Lung (tissue), 12 donors: ENCODE results near the gene ATF7IP. TPM values are rescaled to one million over a fixed set of nuclear protein-coding genes. Genes with fewer than 3 reads are reported as not detected.

Source experiments
- ATAC-seq: fragments of 200-7000 bp; cut with Tn5 transposase; one replicate; pipeline ENCODE4 v1.9.1; 2020; ENCODE audit warnings: moderate number of reproducible peaks; ENCODE audit not compliant: insufficient read depth, low FRiP score
- DNase-seq, 3 donors: peaks; one replicate each; pipeline ENCODE4 v3.0.0-alpha.2; 2013 to 2017
- H3K27ac ChIP-seq, 2 donors: one replicate each; pipeline ENCODE4 v1.5.1; 2013; ENCODE audit warnings: mild to moderate bottlenecking in 2 of 2, moderate library complexity in 2 of 2, control low read depth in 1 of 2, inconsistent platforms in 1 of 2, low read depth in 1 of 2, low read length in 1 of 2
- H3K27me3 ChIP-seq, 3 donors: one replicate each; pipeline ENCODE4 v1.5.1; 2013; ENCODE audit warnings: low read length in 2 of 3; ENCODE audit not compliant: control insufficient read depth in 3 of 3, insufficient read depth in 3 of 3
- H3K36me3 ChIP-seq, 4 donors: one replicate each; pipeline ENCODE4 v1.5.1; 2013; ENCODE audit warnings: low read length in 4 of 4, mild to moderate bottlenecking in 1 of 4, moderate library complexity in 1 of 4; ENCODE audit not compliant: control insufficient read depth in 4 of 4, insufficient read depth in 4 of 4
- H3K4me1 ChIP-seq, 5 donors: one replicate each; pipeline ENCODE4 v1.5.1; 2013; ENCODE audit warnings: low read length in 5 of 5, mild to moderate bottlenecking in 2 of 5, moderate library complexity in 1 of 5; ENCODE audit not compliant: control insufficient read depth in 5 of 5, insufficient read depth in 5 of 5
- H3K4me3 ChIP-seq: one replicate; pipeline ENCODE4 v1.5.1; 2013; ENCODE audit warnings: mild to moderate bottlenecking, control low read depth, moderate library complexity
- H3K9ac ChIP-seq, 2 donors: one replicate each; pipeline ENCODE4 v1.5.1; 2013; ENCODE audit warnings: low read length in 2 of 2, control low read depth in 1 of 2; ENCODE audit not compliant: insufficient read depth in 1 of 2
- H3K9me3 ChIP-seq, 4 donors: one replicate each; pipeline ENCODE4 v1.5.1; 2013; ENCODE audit warnings: low read length in 3 of 4, mild to moderate bottlenecking in 1 of 4, moderate library complexity in 1 of 4; ENCODE audit not compliant: control insufficient read depth in 4 of 4, insufficient read depth in 3 of 4
- WGBS, 2 donors: extraction: QIAGEN DNeasy Blood & Tissue Kit; methylation state at CpG; one replicate each; pipeline ENCODE4 v1.1.7; 2013; 5-methylcytosine and 5-hydroxymethylcytosine counted together
- polyA plus RNA-seq, 2 donors: library from polyadenylated mRNA; stranded (reverse); fragments of 200-250 nt; gene quantifications; one replicate each; pipeline ENCODE4 v1.2.1, GENCODE V29; 2013
- total RNA-seq, 2 donors: library from RNA; depleted of rRNA in 1 of 2; stranded (reverse); fragments of >200 nt in 1 of 2; gene quantifications; one replicate each; pipeline ENCODE4 v1.2.1, GENCODE V29; 2014 to 2021
- TF ChIP-seq, protein P1 (sequence below): IDR thresholded peaks from 2 replicates; pipeline ENCODE4 v1.5.1; 2012; ENCODE audit warnings: mild to moderate bottlenecking; ENCODE audit errors: control extremely low read depth, extremely low read depth
- donor health status: control.
- donor health status: control.
- donor health status: Bipolar disorder and iron deficiency.
- donor health status: healthy.
- donor health status: DM: yes; HTN: yes; CAD: no.

The ATF7IP gene
- total and polyA plus RNA-seq, 4 donors, result 6.9 to 122 (median 33.1) TPM

DNA sequence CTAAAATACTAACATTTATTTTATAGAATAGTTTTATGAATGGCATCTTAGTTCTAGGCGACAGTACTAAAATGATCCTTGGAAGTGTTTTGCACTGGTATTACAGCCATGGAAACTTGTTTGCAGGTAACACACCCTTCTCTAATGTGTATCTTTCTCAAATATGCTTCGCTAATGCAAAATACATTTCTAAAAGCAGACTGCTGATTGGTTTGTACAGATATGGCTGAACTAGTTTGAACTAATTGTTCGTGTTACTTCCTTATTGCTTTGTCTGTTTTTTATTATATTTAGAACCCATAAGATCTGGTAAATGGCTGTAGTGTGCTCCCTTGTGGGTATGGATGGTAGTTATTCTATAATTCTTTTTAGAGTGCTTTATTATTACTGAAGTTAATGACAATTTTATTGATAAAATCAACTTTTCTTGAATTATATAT, 53.0 kb downstream of the ATF7IP start:
- H3K27ac ChIP-seq, result no peak overlapping the region
- 56 to 62% methylated on average over 3 of the region's 3 CpGs for WGBS, 2 donors
- ATAC-seq (no peak), DNase-seq (peak in 1 of 3 donors; percentile 44)
- H3K27me3 ChIP-seq, result no peaks in the 10 kb centered on the region
- no peak overlapping the region for H3K4me3 ChIP-seq
- H3K9me3 ChIP-seq, result peaks cover 0 to 17% (median 5%) of the 10 kb centered on the region in 4 donors
- peaks cover 0 to 23% (median 9%) of the 10 kb centered on the region in 4 donors for H3K36me3 ChIP-seq
- TF ChIP-seq, protein P1, sequence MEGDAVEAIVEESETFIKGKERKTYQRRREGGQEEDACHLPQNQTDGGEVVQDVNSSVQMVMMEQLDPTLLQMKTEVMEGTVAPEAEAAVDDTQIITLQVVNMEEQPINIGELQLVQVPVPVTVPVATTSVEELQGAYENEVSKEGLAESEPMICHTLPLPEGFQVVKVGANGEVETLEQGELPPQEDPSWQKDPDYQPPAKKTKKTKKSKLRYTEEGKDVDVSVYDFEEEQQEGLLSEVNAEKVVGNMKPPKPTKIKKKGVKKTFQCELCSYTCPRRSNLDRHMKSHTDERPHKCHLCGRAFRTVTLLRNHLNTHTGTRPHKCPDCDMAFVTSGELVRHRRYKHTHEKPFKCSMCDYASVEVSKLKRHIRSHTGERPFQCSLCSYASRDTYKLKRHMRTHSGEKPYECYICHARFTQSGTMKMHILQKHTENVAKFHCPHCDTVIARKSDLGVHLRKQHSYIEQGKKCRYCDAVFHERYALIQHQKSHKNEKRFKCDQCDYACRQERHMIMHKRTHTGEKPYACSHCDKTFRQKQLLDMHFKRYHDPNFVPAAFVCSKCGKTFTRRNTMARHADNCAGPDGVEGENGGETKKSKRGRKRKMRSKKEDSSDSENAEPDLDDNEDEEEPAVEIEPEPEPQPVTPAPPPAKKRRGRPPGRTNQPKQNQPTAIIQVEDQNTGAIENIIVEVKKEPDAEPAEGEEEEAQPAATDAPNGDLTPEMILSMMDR, result no peak
- no peak overlapping the region for H3K9ac ChIP-seq
- H3K4me1 ChIP-seq, result peaks cover 0 to 22% (median 10%) of the 10 kb centered on the region in 5 donors

DNA sequence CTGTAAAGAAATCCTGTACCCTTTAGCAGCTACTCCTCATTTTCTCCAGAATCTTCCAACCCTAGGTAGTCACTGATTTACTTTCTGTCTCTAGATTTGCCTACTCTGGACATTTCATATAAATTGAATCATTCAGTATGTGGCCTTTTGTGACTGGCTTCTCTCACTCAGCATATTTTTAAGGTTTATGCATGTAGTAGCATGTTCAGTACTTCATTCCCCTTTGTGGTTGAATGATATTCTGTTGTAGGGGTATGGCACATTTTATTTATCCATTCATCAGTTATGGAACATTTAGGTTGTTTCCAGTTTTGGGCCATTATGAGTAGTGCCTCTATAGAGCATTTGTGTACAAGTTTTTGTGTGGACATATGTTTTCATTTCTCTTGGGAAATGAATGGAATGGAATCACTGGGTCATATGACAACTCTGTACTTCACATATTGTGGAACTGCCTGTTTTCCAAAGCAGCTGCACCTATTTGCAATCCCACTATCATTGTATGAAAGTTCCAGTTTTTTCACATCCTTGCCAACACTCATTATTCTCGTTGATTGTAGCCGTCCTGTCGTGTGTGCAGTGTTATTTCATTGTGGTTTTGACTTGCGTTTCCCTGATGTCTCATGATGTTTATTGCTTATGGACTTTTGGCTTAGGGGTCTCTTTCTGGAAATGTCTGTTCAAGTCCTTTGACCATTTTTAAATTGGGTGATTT, 57.2 kb downstream of the ATF7IP start:
- 69 to 72% methylated on average over 4 of the region's 4 CpGs for WGBS, 2 donors
- Histone ChIP-seq H3K27me3 (no peaks in the 10 kb centered on the region), H3K4me3 (no peak overlapping the region), H3K9ac (no peak overlapping the region), H3K27ac (no peak overlapping the region), H3K36me3 (peaks cover 5 to 43% (median 22%) of the 10 kb centered on the region in 4 donors), H3K4me1 (peaks cover 0 to 9% (median 3%) of the 10 kb centered on the region in 5 donors), H3K9me3 (peaks cover 0 to 19% (median 7%) of the 10 kb centered on the region in 4 donors)
- no peak for DNase-seq
- ATAC-seq, result no peak
- TF ChIP-seq, protein P1, result no peak

DNA sequence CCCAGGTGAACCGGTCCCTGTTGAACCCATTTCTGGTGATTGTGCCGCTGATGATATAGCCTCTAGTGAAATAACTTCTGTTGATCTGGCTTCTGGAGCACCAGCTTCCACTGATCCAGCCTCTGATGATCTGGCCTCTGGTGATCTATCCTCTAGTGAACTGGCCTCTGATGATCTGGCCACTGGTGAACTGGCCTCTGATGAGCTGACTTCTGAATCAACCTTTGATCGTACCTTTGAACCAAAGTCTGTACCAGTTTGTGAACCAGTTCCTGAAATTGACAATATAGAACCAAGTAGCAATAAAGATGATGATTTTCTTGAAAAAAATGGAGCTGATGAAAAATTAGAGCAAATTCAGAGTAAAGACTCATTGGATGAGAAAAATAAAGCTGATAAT, 59.1 kb downstream of the ATF7IP start:
- WGBS, 2 donors, result 99 to 100% methylated on average over 3 of the region's 3 CpGs

More for the DNA sequence above, 59.1 kb downstream of the ATF7IP start:
- Histone ChIP-seq H3K9me3 (peaks cover 0 to 19% (median 7%) of the 10 kb centered on the region in 4 donors), H3K4me1 (peaks cover 0 to 12% (median 0%) of the 10 kb centered on the region in 5 donors), H3K36me3 (peaks cover 5 to 43% (median 23%) of the 10 kb centered on the region in 4 donors), H3K27ac (no peak overlapping the region), H3K9ac (no peak overlapping the region), H3K4me3 (no peak overlapping the region), H3K27me3 (no peaks in the 10 kb centered on the region)
- ATAC-seq, result no peak
- TF ChIP-seq, protein P1, result no peak
- DNase-seq, result no peak
